Skin of body (tissue), 2 donors: ENCODE measurements around the gene HES2. TPM values are rescaled to one million over a fixed set of nuclear protein-coding genes. Genes with fewer than 3 reads are reported as not detected.
"Not testable (repeated sequence)": the region's sequence is repeated elsewhere in the genome, so short reads cannot be mapped to it uniquely, and the experiment has no call there.

Experiments used
- DNase-seq: peaks from one replicate; lab custom pipeline; 2025; lab: John Stamatoyannopoulos, UW
- total RNA-seq: library from RNA; depleted of rRNA; stranded (reverse); fragments of >200 nt; gene quantifications from one replicate; pipeline ENCODE4 v1.2.3, GENCODE V29; 2014

The HES2 gene
- total RNA-seq, 1 donor from 2014 or later, result 5.9 TPM

- DNase-seq, result not testable (repeated sequence)
Observed at GRCh38 chr1:6437012-6437700, 17.4 kb upstream of the HES2 start.

GRCh38 chr1:6436277-6436676 lies 16.6 kb upstream of the HES2 start:
- DNase-seq, result not testable (repeated sequence)

- DNase-seq, result no peak
Observed at GRCh38 chr1:6435547-6435946, 15.8 kb upstream of the HES2 start.

GRCh38 chr1:6435129-6435528 lies 15.4 kb upstream of the HES2 start:
- no peak for DNase-seq

- DNase-seq, result no peak
Observed at GRCh38 chr1:6434186-6434585, 14.5 kb upstream of the HES2 start.

GRCh38 chr1:6431645-6432579 lies 12.2 kb upstream of the HES2 start:
- DNase-seq, result not testable (repeated sequence)

GRCh38 chr1:6429660-6430411 lies 10.1 kb upstream of the HES2 start:
- not testable (repeated sequence) for DNase-seq

GRCh38 chr1:6428453-6428852 lies 8.7 kb upstream of the HES2 start:
- not testable (repeated sequence) for DNase-seq

- DNase-seq, result no peak
Observed at GRCh38 chr1:6427441-6428390, 8.0 kb upstream of the HES2 start.

GRCh38 chr1:6426972-6427350 lies 7.2 kb upstream of the HES2 start:
- DNase-seq, result no peak

GRCh38 chr1:6426277-6426971 lies 6.7 kb upstream of the HES2 start:
- DNase-seq, result no peak

- no peak for DNase-seq
Observed at GRCh38 chr1:6425658-6426057, 5.9 kb upstream of the HES2 start.

GRCh38 chr1:6424619-6425593 lies 5.2 kb upstream of the HES2 start, which contains the start of gene ESPN:
ESPN (plus strand) TSS chr1:6424776; CDS start chr1:6424956, 180 bp downstream.
- no peak for DNase-seq

- DNase-seq, result no peak
Observed at GRCh38 chr1:6424000-6424565, 4.4 kb upstream of the HES2 start.

GRCh38 chr1:6423321-6423999 lies 3.7 kb upstream of the HES2 start:
- DNase-seq, result no peak

GRCh38 chr1:6421266-6421665 lies 1.5 kb upstream of the HES2 start:
- no peak for DNase-seq

GRCh38 chr1:6420454-6421042 lies 829 bp upstream of the HES2 start:
- no peak for DNase-seq
